Measurements from ENCODE around the gene TTC23. TPM values are rescaled to one million over a fixed set of nuclear protein-coding genes. Genes with fewer than 3 reads are reported as not detected.

TTC23 gene
- total RNA-seq, 1 donor from 2014 or later, result 45.3 TPM

GRCh38 chr15:99122831-99123712 is 126.3 kb downstream of the TTC23 start:
- no peaks in the 10 kb centered on the region for H3K79me2 ChIP-seq (ENCODE audit: low read depth)
- Mint-ChIP-seq H3K27ac (peak overlapping the region; percentile 42), H3K4me3 (peak overlapping the region; percentile 41), H3K27me3 (ENCODE audit: insufficient read depth, low read depth) (peaks cover 8% of the 10 kb centered on the region), H3K36me3 (peaks cover 10% of the 10 kb centered on the region), H3K4me1 (peaks cover 47% of the 10 kb centered on the region), H3K9me3 (no peaks in the 10 kb centered on the region)
- H3K4me1 ChIP-seq, result peaks cover 10% of the 10 kb centered on the region
- no peaks in the 10 kb centered on the region for H3K9me3 ChIP-seq (ENCODE audit: low read depth)
- H3K27me3 ChIP-seq, result no peaks in the 10 kb centered on the region
- no peak overlapping the region for H3K27ac ChIP-seq
- TF ChIP-seq CTCF (IDR thresholded peaks at IDR 0.05), result no peak
- no peak for TF ChIP-seq EZH2phosphoT487 (IDR thresholded peaks at IDR 0.05)
- TF ChIP-seq EZH2 (IDR thresholded peaks at IDR 0.05), result no peak
- DNase-seq (ENCODE audit: low spot score), result no peak
- H3F3A ChIP-seq (ENCODE audit: low read depth), result no peaks in the 10 kb centered on the region
- H4K20me1 ChIP-seq (ENCODE audit: low read depth), result no peaks in the 10 kb centered on the region
- no peak overlapping the region for H3K4me2 ChIP-seq
- H3K4me3 ChIP-seq, result no peak overlapping the region
- no peaks in the 10 kb centered on the region for H3K36me3 ChIP-seq
- no peak overlapping the region for H3K9ac ChIP-seq
- H2AFZ ChIP-seq (replicated peaks), result peak overlapping the region; percentile 78

GRCh38 chr15:99121691-99122410 is 127.5 kb downstream of the TTC23 start:
- TF ChIP-seq CTCF (IDR thresholded peaks at IDR 0.05), result no peak
- TF ChIP-seq EZH2phosphoT487 (IDR thresholded peaks at IDR 0.05), result no peak
- TF ChIP-seq EZH2 (IDR thresholded peaks at IDR 0.05), result no peak
- DNase-seq (ENCODE audit: low spot score), result no peak
- Mint-ChIP-seq H3K9me3 (no peaks in the 10 kb centered on the region), H3K27me3 (ENCODE audit: insufficient read depth, low read depth) (peaks cover 10% of the 10 kb centered on the region), H3K4me1 (peaks cover 47% of the 10 kb centered on the region), H3K27ac (peak overlapping the region; percentile 18), H3K4me3 (no peak overlapping the region), H3K36me3 (peaks cover 6% of the 10 kb centered on the region)
- no peaks in the 10 kb centered on the region for H3K27me3 ChIP-seq
- H3K9me3 ChIP-seq (ENCODE audit: low read depth), result no peaks in the 10 kb centered on the region
- H3K4me3 ChIP-seq, result no peak overlapping the region
- no peaks in the 10 kb centered on the region for H3F3A ChIP-seq (ENCODE audit: low read depth)
- no peaks in the 10 kb centered on the region for H3K79me2 ChIP-seq (ENCODE audit: low read depth)
- no peak overlapping the region for H3K9ac ChIP-seq
- no peaks in the 10 kb centered on the region for H3K36me3 ChIP-seq
- H3K4me1 ChIP-seq, result peaks cover 10% of the 10 kb centered on the region
- no peak overlapping the region for H3K4me2 ChIP-seq
- no peak overlapping the region for H3K27ac ChIP-seq
- H2AFZ ChIP-seq (replicated peaks), result no peak overlapping the region
- H4K20me1 ChIP-seq (ENCODE audit: low read depth), result no peaks in the 10 kb centered on the region

GRCh38 chr15:99121207-99121606 is 128.2 kb downstream of the TTC23 start:
- Histone ChIP-seq H3K79me2 (ENCODE audit: low read depth) (no peaks in the 10 kb centered on the region), H3K9ac (no peak overlapping the region), H3F3A (ENCODE audit: low read depth) (no peaks in the 10 kb centered on the region), H3K9me3 (ENCODE audit: low read depth) (no peaks in the 10 kb centered on the region), H3K36me3 (no peaks in the 10 kb centered on the region), H2AFZ (replicated peaks) (no peak overlapping the region), H4K20me1 (ENCODE audit: low read depth) (no peaks in the 10 kb centered on the region), H3K4me2 (no peak overlapping the region), H3K4me1 (peaks cover 10% of the 10 kb centered on the region), H3K27me3 (no peaks in the 10 kb centered on the region), H3K4me3 (no peak overlapping the region), H3K27ac (no peak overlapping the region)
- H3K36me3 Mint-ChIP-seq, result peaks cover 4% of the 10 kb centered on the region
- DNase-seq (ENCODE audit: low spot score), result no peak
- peaks cover 10% of the 10 kb centered on the region for H3K27me3 Mint-ChIP-seq (ENCODE audit: insufficient read depth, low read depth)
- H3K4me3 Mint-ChIP-seq, result no peak overlapping the region
- H3K9me3 Mint-ChIP-seq, result no peaks in the 10 kb centered on the region
- H3K27ac Mint-ChIP-seq, result peak overlapping the region; percentile 18
- TF ChIP-seq EZH2phosphoT487 (IDR thresholded peaks at IDR 0.05) (no peak), CTCF (IDR thresholded peaks at IDR 0.05) (no peak), EZH2 (IDR thresholded peaks at IDR 0.05) (no peak)
- peaks cover 42% of the 10 kb centered on the region for H3K4me1 Mint-ChIP-seq

Measured in neural progenitor cell (in vitro differentiated cells).